Fibroblast of lung (primary cell): ENCODE results near the gene MYOZ1. TPM values are rescaled to one million over a fixed set of nuclear protein-coding genes. Genes with fewer than 3 reads are reported as not detected.

Experiments used
- DNase-seq, 2 donors: peaks; one replicate each; pipeline versions ENCODE4 v3.0.0 to v3.0.0-alpha.2; 2010; ENCODE audit warnings: low read depth in 2 of 2
- H2AFZ ChIP-seq: 2 replicates; pipeline ENCODE4 v1.5.1; 2012; ENCODE audit warnings: low read length, control low read depth, inconsistent platforms
- H3K27ac ChIP-seq: 2 replicates; pipeline ENCODE4 v1.5.1; 2011; ENCODE audit warnings: low read length, control low read depth; ENCODE audit not compliant: insufficient read depth
- H3K27me3 ChIP-seq: 2 replicates; pipeline ENCODE4 v1.5.1; 2011; ENCODE audit warnings: mild to moderate bottlenecking, low read length; ENCODE audit not compliant: control insufficient read depth, insufficient read depth
- H3K36me3 ChIP-seq: 2 replicates; pipeline ENCODE4 v1.5.1; 2011; ENCODE audit warnings: low read length; ENCODE audit not compliant: control insufficient read depth, insufficient read depth
- H3K4me1 ChIP-seq: 2 replicates; pipeline ENCODE4 v1.5.1; 2011; ENCODE audit warnings: low read length; ENCODE audit not compliant: control insufficient read depth, insufficient read depth; ENCODE audit errors: extremely low read depth
- H3K4me2 ChIP-seq: 2 replicates; pipeline ENCODE4 v1.5.1; 2011; ENCODE audit warnings: low read length, control low read depth; ENCODE audit not compliant: insufficient read depth; ENCODE audit errors: extremely low read depth
- H3K4me3 ChIP-seq, 4 experiments: fragments of 200-600 bp in 1 of 4; sonication (generic) in 1 of 4; replicated peaks in 1 of 4; 2 replicates each; pipeline ENCODE4 v1.5.1; 2011 to 2016; ENCODE audit warnings: low read length in 4 of 4, low read depth in 3 of 4, mild to moderate bottlenecking in 3 of 4, control low read depth in 2 of 4, inconsistent platforms in 1 of 4, mixed read lengths in 1 of 4; ENCODE audit not compliant: insufficient read depth in 1 of 4; ENCODE audit errors: control extremely low read depth in 1 of 4
- H3K79me2 ChIP-seq: 2 replicates; pipeline ENCODE4 v1.5.1; 2012; ENCODE audit warnings: mild to moderate bottlenecking, low read length, inconsistent platforms; ENCODE audit not compliant: control insufficient read depth, insufficient read depth
- H3K9ac ChIP-seq: 2 replicates; pipeline ENCODE4 v1.5.1; 2011; ENCODE audit warnings: mild to moderate bottlenecking, low read length, control low read depth; ENCODE audit not compliant: insufficient read depth
- H3K9me3 ChIP-seq: 2 replicates; pipeline ENCODE4 v1.5.1; 2012; ENCODE audit warnings: low read depth, low read length; ENCODE audit not compliant: control insufficient read depth, insufficient read depth
- H4K20me1 ChIP-seq: 2 replicates; pipeline ENCODE4 v1.5.1; 2011; ENCODE audit warnings: low read length; ENCODE audit not compliant: control insufficient read depth, insufficient read depth; ENCODE audit errors: extremely low read depth
- EZH2 ChIP-seq: IDR thresholded peaks from 2 replicates; pipeline ENCODE4 v1.5.1; 2012; ENCODE audit warnings: low read length, control low read depth, mild to moderate bottlenecking; ENCODE audit errors: missing control alignments
- polyA plus RNA-seq, 2 donors: library from polyadenylated mRNA; depleted of rRNA in 1 of 2; stranded (reverse) in 1 of 2; unstranded in 1 of 2; fragments of >200 nt; gene quantifications; 2 replicates each; pipeline ENCODE4 v1.2.1, GENCODE V29; 2011 to 2012; ENCODE audit warnings: missing spikeins in 1 of 2
- total RNA-seq: library from RNA; depleted of rRNA; stranded (reverse); fragments of >200 nt; gene quantifications from 2 replicates; pipeline ENCODE4 v1.2.1, GENCODE V29; 2014
- TF ChIP-seq, protein P1 (sequence below), 2 donors: IDR thresholded peaks in 1 of 2; conservative IDR thresholded peaks in 1 of 2; 1 replicate in 1 of 2; 2 replicates in 1 of 2; pipeline ENCODE4 v1.5.1; 2011 to 2012; ENCODE audit warnings: low read length in 2 of 2, control low read depth in 1 of 2, inconsistent platforms in 1 of 2, low read depth in 1 of 2, mild to moderate bottlenecking in 1 of 2

Gene MYOZ1
- total and polyA plus RNA-seq, 2 donors (not counting 1 experiment from before 2014, with no cell fraction given): 0.12 to 0.17 TPM

DNA sequence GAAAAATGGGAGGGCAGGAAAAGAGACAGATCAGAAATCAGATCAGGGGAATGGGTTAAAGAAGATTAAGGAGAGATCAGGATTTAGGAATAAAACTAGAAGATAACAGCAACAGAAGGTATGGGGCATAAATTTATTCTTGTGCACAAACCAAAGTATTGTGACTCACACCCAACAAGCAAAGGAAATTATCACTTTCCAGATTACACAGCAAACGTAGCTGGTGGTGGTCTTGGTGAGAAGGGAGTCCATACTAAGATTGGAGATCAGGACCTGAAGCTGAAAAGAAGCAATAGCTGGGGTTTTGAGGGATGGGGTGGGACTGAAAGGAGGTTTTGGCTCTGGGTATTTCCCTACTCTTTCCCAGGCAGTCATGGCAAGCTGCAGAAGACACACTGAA lies 3.5 kb upstream of the MYOZ1 start:
- DNase-seq: no peak
- no peak for TF ChIP-seq EZH2
- TF ChIP-seq, protein P1, sequence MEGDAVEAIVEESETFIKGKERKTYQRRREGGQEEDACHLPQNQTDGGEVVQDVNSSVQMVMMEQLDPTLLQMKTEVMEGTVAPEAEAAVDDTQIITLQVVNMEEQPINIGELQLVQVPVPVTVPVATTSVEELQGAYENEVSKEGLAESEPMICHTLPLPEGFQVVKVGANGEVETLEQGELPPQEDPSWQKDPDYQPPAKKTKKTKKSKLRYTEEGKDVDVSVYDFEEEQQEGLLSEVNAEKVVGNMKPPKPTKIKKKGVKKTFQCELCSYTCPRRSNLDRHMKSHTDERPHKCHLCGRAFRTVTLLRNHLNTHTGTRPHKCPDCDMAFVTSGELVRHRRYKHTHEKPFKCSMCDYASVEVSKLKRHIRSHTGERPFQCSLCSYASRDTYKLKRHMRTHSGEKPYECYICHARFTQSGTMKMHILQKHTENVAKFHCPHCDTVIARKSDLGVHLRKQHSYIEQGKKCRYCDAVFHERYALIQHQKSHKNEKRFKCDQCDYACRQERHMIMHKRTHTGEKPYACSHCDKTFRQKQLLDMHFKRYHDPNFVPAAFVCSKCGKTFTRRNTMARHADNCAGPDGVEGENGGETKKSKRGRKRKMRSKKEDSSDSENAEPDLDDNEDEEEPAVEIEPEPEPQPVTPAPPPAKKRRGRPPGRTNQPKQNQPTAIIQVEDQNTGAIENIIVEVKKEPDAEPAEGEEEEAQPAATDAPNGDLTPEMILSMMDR (conservative IDR thresholded peaks at IDR 0.05 in 1 of 2, IDR thresholded peaks at IDR 0.05 in 1 of 2; ENCODE audit: low read depth in 1 of 2, low read length in 2 of 2): no peak
- Histone ChIP-seq H3K27ac (no peak overlapping the region), H3K4me1 (peaks cover 8% of the 10 kb centered on the region), H3K4me2 (no peak overlapping the region), H3K9me3 (no peaks in the 10 kb centered on the region), H3K79me2 (no peaks in the 10 kb centered on the region), H4K20me1 (no peaks in the 10 kb centered on the region), H3K36me3 (no peaks in the 10 kb centered on the region), H3K9ac (no peak overlapping the region), H2AFZ (no peak overlapping the region), H3K4me3 (no peak overlapping the region), H3K27me3 (peaks cover 3% of the 10 kb centered on the region)

DNA sequence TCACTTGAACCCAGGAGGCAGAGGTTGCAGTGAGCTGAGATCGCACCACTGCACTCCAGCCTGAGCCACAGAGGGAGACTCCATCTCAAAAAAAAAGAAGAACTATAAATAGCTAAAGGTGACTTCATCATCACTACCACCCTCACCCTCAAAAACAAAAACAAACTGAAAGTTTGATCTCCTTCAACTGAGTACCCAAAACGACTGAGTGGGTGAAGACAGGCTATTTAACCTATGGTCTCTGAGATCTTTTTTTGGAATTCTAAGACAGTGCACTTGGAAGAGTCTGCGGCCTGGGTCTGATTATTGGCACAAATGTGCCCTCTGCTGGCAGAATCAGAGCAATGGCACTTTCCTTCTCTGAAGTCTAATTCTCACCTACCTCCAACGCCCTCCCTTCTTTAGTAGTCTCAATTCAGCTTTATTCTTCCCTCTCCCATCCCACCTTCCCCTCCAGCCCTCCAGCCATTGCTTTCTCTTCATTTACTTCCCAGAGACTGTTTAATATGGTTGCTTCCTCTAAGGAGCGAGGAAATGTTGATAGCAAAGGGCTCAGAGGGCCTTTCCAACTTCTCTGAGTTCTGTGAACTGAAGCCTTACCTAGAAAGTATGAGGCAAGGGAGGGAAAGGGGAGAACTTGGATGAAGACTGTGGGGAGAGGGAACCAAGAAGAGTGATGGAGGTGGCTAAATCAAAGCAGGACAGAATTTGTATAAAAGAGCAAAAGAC lies 2.9 kb upstream of the MYOZ1 start:
- H3K4me2 ChIP-seq: no peak overlapping the region
- no peak overlapping the region for H3K27ac ChIP-seq
- TF ChIP-seq EZH2: no peak
- TF ChIP-seq, protein P1 (conservative IDR thresholded peaks at IDR 0.05 in 1 of 2, IDR thresholded peaks at IDR 0.05 in 1 of 2; ENCODE audit: low read depth in 1 of 2, low read length in 2 of 2): peak; percentile 81 to 85
- no peak overlapping the region for H2AFZ ChIP-seq
- H3K79me2 ChIP-seq: no peaks in the 10 kb centered on the region
- H3K36me3 ChIP-seq: no peaks in the 10 kb centered on the region
- H3K27me3 ChIP-seq: peaks cover 3% of the 10 kb centered on the region
- H4K20me1 ChIP-seq: no peaks in the 10 kb centered on the region
- no peak overlapping the region for H3K4me3 ChIP-seq
- no peak overlapping the region for H3K9ac ChIP-seq
- peaks cover 8% of the 10 kb centered on the region for H3K4me1 ChIP-seq
- DNase-seq: peak; percentile 48 to 79
- H3K9me3 ChIP-seq: no peaks in the 10 kb centered on the region

DNA sequence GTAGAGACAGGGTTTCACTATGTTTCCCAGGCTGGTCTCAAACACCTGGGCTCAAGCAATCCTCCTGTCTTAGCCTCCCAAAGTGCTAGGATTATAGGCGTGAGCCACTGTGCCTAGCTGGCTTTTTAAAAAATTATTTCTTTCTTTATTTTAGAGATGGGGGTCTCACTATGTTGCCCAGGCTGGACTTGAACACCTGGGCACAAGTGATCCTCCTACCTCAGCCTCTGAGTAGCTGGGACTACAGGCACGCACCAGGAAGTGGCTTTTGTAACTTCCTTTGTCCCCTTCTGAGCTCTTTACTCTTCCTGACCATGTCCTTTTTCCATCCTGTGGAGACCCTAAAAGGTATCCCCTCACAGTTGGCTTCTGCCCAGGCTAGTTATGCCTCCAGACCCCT lies 2.1 kb upstream of the MYOZ1 start:
- H3K36me3 ChIP-seq: no peaks in the 10 kb centered on the region

More for the DNA sequence above, 2.1 kb upstream of the MYOZ1 start:
- no peak for TF ChIP-seq EZH2
- H2AFZ ChIP-seq: no peak overlapping the region
- no peaks in the 10 kb centered on the region for H4K20me1 ChIP-seq
- H3K9me3 ChIP-seq: no peaks in the 10 kb centered on the region
- H3K4me1 ChIP-seq: peaks cover 3% of the 10 kb centered on the region
- peaks cover 3% of the 10 kb centered on the region for H3K27me3 ChIP-seq
- no peak overlapping the region for H3K27ac ChIP-seq
- H3K4me3 ChIP-seq: no peak overlapping the region
- no peak overlapping the region for H3K4me2 ChIP-seq
- H3K79me2 ChIP-seq: no peaks in the 10 kb centered on the region
- H3K9ac ChIP-seq: no peak overlapping the region
- DNase-seq: no peak
